WERI-Rb-1 (cell line): ENCODE results near the gene C20orf204.

Experiments used
- DNase-seq: peaks from one replicate; pipeline ENCODE4 v3.0.0-alpha.2; 2020
- H3K27ac ChIP-seq: fragments of 250-450 bp; sonication (Bioruptor Pico); 2 replicates; pipeline ENCODE4 v1.5.1; 2020; ENCODE audit warnings: mild to moderate bottlenecking, moderate library complexity
- H3K27me3 ChIP-seq: fragments of 250-450 bp; sonication (Bioruptor Pico); 2 replicates; pipeline ENCODE4 v1.5.1; 2021; ENCODE audit warnings: mild to moderate bottlenecking, low read depth, moderate library complexity; ENCODE audit not compliant: insufficient read depth, severe bottlenecking
- H3K36me3 ChIP-seq: fragments of 250-450 bp; sonication (Bioruptor Pico); 2 replicates; pipeline ENCODE4 v1.5.1; 2020; ENCODE audit warnings: mild to moderate bottlenecking, moderate library complexity
- H3K4me3 ChIP-seq: 2 replicates; pipeline ENCODE4 v1.5.1; 2011; ENCODE audit warnings: low read depth, mild to moderate bottlenecking, control low read depth, low read length
- H3K9me3 ChIP-seq: fragments of 250-450 bp; sonication (Bioruptor Pico); 2 replicates; pipeline ENCODE4 v1.5.1; 2021; ENCODE audit warnings: mild to moderate bottlenecking, moderate library complexity; ENCODE audit not compliant: severe bottlenecking
- TF ChIP-seq, protein P1 (sequence below): IDR thresholded peaks from 2 replicates; pipeline ENCODE4 v1.5.1; 2011; ENCODE audit warnings: low read depth, mild to moderate bottlenecking, control low read depth, inconsistent platforms, low read length

C20orf204 gene

GRCh38 chr20:64074963-64075362 lies 39.0 kb downstream of the C20orf204 start:
- no peak for DNase-seq
- H3K27ac ChIP-seq = no peak overlapping the region
- H3K9me3 ChIP-seq = no peaks in the 10 kb centered on the region
- H3K36me3 ChIP-seq = no peaks in the 10 kb centered on the region
- TF ChIP-seq, protein P1, sequence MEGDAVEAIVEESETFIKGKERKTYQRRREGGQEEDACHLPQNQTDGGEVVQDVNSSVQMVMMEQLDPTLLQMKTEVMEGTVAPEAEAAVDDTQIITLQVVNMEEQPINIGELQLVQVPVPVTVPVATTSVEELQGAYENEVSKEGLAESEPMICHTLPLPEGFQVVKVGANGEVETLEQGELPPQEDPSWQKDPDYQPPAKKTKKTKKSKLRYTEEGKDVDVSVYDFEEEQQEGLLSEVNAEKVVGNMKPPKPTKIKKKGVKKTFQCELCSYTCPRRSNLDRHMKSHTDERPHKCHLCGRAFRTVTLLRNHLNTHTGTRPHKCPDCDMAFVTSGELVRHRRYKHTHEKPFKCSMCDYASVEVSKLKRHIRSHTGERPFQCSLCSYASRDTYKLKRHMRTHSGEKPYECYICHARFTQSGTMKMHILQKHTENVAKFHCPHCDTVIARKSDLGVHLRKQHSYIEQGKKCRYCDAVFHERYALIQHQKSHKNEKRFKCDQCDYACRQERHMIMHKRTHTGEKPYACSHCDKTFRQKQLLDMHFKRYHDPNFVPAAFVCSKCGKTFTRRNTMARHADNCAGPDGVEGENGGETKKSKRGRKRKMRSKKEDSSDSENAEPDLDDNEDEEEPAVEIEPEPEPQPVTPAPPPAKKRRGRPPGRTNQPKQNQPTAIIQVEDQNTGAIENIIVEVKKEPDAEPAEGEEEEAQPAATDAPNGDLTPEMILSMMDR = no peak
- no peaks in the 10 kb centered on the region for H3K27me3 ChIP-seq
- no peak overlapping the region for H3K4me3 ChIP-seq

- Histone ChIP-seq H3K36me3 (no peaks in the 10 kb centered on the region), H3K27ac (no peak overlapping the region), H3K27me3 (no peaks in the 10 kb centered on the region), H3K4me3 (no peak overlapping the region), H3K9me3 (no peaks in the 10 kb centered on the region)
- DNase-seq = no peak
- TF ChIP-seq, protein P1 = no peak
Observed at GRCh38 chr20:64075556-64075955, 39.6 kb downstream of the C20orf204 start.

DNA sequence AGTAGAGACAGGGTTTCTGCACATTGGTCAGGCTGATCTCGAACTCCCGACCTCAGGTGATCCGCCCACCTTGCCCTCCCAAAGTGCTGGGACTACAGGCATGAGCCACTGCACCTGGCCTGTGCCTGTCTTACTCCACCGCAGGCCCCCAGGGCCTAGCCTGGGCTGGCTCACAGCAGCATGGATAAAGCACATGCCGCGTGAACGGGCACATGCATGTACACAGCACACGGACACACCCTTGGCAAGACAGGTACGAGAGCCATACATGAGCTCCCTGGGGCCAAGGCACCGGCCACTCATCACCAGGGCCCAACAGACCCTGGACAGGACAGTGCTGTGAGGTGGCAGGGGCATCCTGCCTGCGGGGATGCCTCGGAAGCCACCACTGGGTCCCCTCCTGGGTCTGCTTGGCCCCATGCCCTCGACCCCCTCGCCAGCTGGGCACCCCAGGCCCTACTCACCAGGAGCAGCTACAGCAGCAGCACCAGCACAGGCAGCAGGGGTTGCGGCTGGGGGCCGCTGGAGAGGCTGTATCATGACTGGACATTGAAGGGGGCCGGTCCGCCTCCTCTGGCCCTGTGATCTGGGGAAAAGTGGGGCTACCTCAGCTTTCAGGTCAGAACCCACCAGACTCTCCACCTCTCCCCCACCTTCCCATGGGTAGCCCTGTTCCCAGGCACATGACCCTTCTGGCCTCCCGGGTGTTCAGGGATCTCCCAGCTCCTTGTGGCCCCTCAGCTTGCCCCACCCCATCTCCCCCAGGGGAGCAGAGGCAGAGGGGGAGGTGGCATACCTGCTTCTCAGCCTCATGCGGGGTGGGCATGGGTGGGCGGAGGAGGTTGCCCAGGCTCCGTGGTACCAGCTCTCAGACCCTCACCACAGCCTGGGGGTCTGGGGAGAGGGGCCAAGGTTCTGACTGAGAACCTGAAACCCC lies 40.3 kb downstream of the C20orf204 start:
- TF ChIP-seq, protein P1 = no peak
- no peak overlapping the region for H3K4me3 ChIP-seq
- no peaks in the 10 kb centered on the region for H3K27me3 ChIP-seq
- no peaks in the 10 kb centered on the region for H3K9me3 ChIP-seq
- DNase-seq = no peak
- H3K36me3 ChIP-seq = no peaks in the 10 kb centered on the region
- no peak overlapping the region for H3K27ac ChIP-seq

DNA sequence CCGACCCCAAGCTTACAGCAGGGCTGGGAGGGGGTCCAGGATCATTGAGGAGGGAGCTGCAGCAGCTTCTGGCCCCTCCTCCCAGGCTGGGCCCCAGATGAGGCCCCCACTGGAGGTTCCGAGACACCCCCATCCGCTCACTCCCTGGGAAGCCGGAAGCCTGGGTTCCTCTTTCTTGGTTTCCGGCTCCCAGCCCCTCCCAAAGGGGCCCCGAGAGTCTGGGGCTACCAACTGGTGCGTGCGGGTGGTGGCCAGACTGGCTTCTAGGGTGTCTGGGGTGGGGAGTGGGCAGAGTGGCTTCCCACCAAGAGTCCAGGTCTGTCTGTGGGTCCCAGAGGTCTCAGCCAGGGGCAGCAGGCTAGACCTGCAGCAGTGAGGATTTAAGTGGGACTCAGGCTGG lies 41.1 kb downstream of the C20orf204 start:
- H3K36me3 ChIP-seq = no peaks in the 10 kb centered on the region
- TF ChIP-seq, protein P1 = no peak
- no peak overlapping the region for H3K27ac ChIP-seq
- H3K4me3 ChIP-seq = no peak overlapping the region
- DNase-seq = no peak
- no peaks in the 10 kb centered on the region for H3K9me3 ChIP-seq
- no peaks in the 10 kb centered on the region for H3K27me3 ChIP-seq

GRCh38 chr20:64077541-64077875 lies 41.5 kb downstream of the C20orf204 start:
- H3K4me3 ChIP-seq = no peak overlapping the region
- H3K27ac ChIP-seq = no peak overlapping the region
- H3K36me3 ChIP-seq = no peaks in the 10 kb centered on the region
- TF ChIP-seq, protein P1 = no peak
- H3K27me3 ChIP-seq = no peaks in the 10 kb centered on the region
- DNase-seq = no peak
- H3K9me3 ChIP-seq = no peaks in the 10 kb centered on the region
